AG04450 (cell line): ENCODE results near the gene MACROD2. TPM values are rescaled to one million over a fixed set of nuclear protein-coding genes. Genes with fewer than 3 reads are reported as not detected.

Source experiments
- CTCF ChIA-PET: fragments of 300-600, 350-600 bp; formaldehyde crosslinking; extraction: SDS; loops from one replicate; lab custom pipeline; 2022; ENCODE audit warnings: antibody characterized with exemption, inconsistent platforms; lab: Charles Lee
- POLR2A ChIA-PET: fragments of 350-600 bp; formaldehyde crosslinking; extraction: SDS; loops from one replicate; lab custom pipeline; 2021; ENCODE audit warnings: antibody characterized with exemption, inconsistent platforms; lab: Yijun Ruan, JAX
- DNase-seq: peaks from one replicate; pipeline ENCODE4 v3.0.0-alpha.2; 2011; ENCODE audit warnings: low read depth, low spot score
- H3K27ac ChIP-seq: one replicate; pipeline ENCODE4 v1.5.1; 2012; ENCODE audit warnings: low read depth, low read length, control low read depth
- H3K27me3 ChIP-seq: one replicate; pipeline ENCODE4 v1.6.0; 2012; ENCODE audit warnings: low read length; ENCODE audit not compliant: control insufficient read depth, insufficient read depth
- H3K4me3 ChIP-seq: 2 replicates; pipeline ENCODE4 v1.5.1; 2011; ENCODE audit warnings: mild to moderate bottlenecking, low read depth, low read length, control low read depth
- H3K9me3 ChIP-seq: 2 replicates; pipeline ENCODE4 v1.5.1; 2012; ENCODE audit warnings: low read length; ENCODE audit not compliant: control insufficient read depth, insufficient read depth
- polyA plus RNA-seq: library from polyadenylated mRNA; depleted of rRNA; stranded (reverse); fragments of >200 nt; gene quantifications from 2 replicates; pipeline ENCODE4 v1.2.3, GENCODE V29; 2011
- TF ChIP-seq, protein P1 (sequence below): IDR thresholded peaks from 2 replicates; pipeline ENCODE4 v1.5.1; 2011; ENCODE audit warnings: low read depth, low read length, control low read depth, inconsistent platforms

The MACROD2 gene
- polyA plus RNA-seq, 1 experiment, result 0.02 TPM

DNA sequence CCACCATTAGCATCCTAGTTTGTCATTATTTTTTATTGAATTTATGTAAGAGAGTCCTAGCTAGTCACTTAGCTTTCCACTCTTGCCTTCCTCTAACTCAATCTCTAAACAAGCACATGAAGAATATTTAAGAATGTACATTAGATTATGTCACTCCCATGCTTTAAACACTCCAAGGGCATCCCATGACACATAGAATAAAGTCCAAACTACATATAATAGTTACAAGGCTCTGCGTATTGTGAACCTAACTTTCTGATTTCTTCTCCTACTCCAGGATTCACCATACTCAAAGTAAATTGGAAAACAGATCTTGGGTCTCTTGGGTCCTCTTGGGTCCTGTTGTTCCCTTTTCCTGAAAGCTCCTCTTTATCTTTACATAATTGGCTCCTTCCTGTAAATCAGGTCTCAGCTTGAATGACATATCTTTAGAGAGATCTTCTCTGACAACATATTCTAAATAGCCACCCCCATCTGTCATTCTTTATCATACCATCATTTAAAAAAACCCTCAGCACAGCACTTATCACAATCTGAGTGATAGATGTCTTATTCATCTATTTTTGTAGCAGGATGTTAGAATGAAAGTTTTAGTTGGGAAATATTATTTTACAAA is 1384.5 kb downstream of the MACROD2 start:
- Histone ChIP-seq H3K27ac (no peak overlapping the region), H3K27me3 (no peaks in the 10 kb centered on the region), H3K4me3 (no peak overlapping the region), H3K9me3 (no peaks in the 10 kb centered on the region)
- ChIA-PET CTCF (no interaction called here), POLR2A (no interaction called here)
- TF ChIP-seq, protein P1, sequence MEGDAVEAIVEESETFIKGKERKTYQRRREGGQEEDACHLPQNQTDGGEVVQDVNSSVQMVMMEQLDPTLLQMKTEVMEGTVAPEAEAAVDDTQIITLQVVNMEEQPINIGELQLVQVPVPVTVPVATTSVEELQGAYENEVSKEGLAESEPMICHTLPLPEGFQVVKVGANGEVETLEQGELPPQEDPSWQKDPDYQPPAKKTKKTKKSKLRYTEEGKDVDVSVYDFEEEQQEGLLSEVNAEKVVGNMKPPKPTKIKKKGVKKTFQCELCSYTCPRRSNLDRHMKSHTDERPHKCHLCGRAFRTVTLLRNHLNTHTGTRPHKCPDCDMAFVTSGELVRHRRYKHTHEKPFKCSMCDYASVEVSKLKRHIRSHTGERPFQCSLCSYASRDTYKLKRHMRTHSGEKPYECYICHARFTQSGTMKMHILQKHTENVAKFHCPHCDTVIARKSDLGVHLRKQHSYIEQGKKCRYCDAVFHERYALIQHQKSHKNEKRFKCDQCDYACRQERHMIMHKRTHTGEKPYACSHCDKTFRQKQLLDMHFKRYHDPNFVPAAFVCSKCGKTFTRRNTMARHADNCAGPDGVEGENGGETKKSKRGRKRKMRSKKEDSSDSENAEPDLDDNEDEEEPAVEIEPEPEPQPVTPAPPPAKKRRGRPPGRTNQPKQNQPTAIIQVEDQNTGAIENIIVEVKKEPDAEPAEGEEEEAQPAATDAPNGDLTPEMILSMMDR, result no peak
- no peak for DNase-seq

DNA sequence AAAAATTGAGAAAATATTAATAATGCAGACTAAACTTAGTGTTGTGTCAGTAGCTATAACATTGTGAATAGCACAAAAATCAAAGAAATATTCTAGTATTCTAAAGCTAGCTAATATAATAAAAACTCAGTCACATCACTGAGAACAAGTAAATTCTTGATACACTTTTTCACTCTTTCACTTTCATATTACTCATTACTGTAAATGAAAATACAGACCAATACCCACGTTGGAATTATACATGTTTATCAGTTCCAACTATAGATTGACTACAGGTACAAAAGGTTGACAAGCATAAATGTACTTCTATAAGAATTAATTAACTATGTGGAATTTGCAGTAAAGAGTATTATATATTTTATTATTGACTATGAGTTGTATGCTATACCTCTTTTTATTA is 1385.5 kb downstream of the MACROD2 start:
- no peaks in the 10 kb centered on the region for H3K27me3 ChIP-seq
- no peaks in the 10 kb centered on the region for H3K9me3 ChIP-seq
- TF ChIP-seq, protein P1, result no peak
- POLR2A ChIA-PET, result no interaction called here
- no peak overlapping the region for H3K27ac ChIP-seq
- no peak for DNase-seq
- H3K4me3 ChIP-seq, result no peak overlapping the region
- CTCF ChIA-PET, result no interaction called here

DNA sequence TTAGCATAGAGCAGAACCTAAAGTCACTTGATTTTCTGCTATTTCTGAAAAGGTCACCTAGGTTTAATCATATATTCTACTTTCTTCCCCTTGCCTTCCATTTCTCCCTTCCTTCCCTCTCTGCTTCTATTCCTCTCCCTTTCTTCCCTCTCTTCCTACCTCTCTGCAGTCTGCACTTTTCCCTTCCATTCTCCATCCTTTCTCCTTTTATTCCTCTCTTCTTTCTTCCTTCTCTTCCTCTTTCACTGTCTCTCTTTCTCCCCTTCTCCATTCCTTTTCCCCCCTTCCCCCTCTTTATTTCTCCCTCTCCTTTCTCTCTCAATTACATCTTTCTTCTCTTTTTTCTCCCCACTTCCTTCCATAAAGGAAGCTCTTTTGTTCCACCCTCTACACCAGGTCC is 1391.9 kb downstream of the MACROD2 start:
- H3K9me3 ChIP-seq, result no peaks in the 10 kb centered on the region
- no peak for DNase-seq
- TF ChIP-seq, protein P1, result no peak
- no peak overlapping the region for H3K4me3 ChIP-seq
- no peak overlapping the region for H3K27ac ChIP-seq
- H3K27me3 ChIP-seq, result no peaks in the 10 kb centered on the region
- POLR2A ChIA-PET, result no interaction called here
- CTCF ChIA-PET, result no interaction called here

DNA sequence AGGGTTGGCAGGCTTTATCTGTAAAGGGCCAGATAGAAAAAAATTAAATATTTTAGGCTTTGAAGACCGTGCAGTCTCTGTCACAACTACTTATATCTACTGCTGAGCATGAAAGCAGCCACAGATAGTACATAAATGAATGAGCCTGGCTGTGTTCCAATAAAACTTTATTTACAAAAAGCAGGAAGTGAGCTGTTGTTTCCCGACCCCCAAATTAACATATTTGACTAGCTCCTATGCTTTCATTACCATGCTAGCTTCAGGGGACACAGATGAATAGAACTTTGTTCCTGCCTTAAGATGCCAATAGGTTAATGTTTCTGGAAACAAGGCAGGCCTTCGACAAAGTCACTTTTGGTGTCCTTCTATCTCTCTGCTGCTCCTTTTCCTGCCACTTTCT is 1400.1 kb downstream of the MACROD2 start:
- H3K27ac ChIP-seq, result no peak overlapping the region
- ChIA-PET CTCF (no interaction called here), POLR2A (no interaction called here)
- no peak for DNase-seq
- H3K27me3 ChIP-seq, result no peaks in the 10 kb centered on the region
- TF ChIP-seq, protein P1, result no peak
- no peaks in the 10 kb centered on the region for H3K9me3 ChIP-seq
- H3K4me3 ChIP-seq, result no peak overlapping the region

DNA sequence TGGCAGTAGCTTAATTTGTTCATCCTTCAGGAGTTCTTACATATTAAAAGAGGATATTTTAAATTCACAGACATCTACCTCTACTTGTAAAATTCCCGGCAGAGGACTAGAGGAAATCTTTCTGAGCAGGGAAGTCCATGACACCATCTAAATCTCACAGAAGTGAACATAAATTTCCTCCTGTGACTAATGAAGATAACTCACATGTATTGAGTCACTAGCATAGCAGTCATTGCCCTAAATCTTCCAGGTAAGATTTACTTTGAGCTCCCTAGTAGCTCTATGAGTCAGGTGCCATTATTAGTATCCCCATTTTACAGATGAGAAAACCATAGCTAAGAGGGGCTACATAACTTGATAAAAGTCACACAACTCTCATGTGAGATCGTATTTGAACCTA is 1400.7 kb downstream of the MACROD2 start:
- Histone ChIP-seq H3K27me3 (no peaks in the 10 kb centered on the region), H3K9me3 (no peaks in the 10 kb centered on the region), H3K4me3 (no peak overlapping the region), H3K27ac (no peak overlapping the region)
- no peak for DNase-seq
- ChIA-PET CTCF (no interaction called here), POLR2A (no interaction called here)
- TF ChIP-seq, protein P1, result no peak
